ENCODE measurements around the gene TBC1D23. TPM values are rescaled to one million over a fixed set of nuclear protein-coding genes. Genes with fewer than 3 reads are reported as not detected.
"Not testable (repeated sequence)": the region's sequence is repeated elsewhere in the genome, so short reads cannot be mapped to it uniquely, and the experiment has no call there.

TBC1D23 gene
- total RNA-seq, 3 donors from 2014 or later, result 10.5 to 19.0 (median 16.2) TPM

DNA sequence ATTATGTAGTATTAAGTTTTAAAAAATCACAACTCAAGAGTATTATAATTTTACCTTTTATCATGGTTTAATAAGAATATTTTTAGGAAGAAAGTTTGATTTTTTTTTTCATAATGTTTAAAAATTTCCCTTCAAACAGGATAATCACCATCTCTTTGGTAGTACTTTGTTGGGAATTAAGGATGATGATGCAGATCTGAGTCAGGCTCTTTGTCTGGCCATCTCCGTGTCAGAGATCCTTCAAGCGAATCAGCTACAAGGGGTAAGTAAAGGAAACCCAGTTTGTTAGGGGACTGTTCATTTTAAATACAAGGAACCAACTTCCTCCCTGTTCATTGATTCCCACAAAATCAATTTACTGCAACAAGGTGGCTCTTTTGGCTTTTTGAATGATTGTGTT, 37.0 kb downstream of the TBC1D23 start:
- H3K4me3 Mint-ChIP-seq, result no peak overlapping the region
- peaks cover 40% of the 10 kb centered on the region for H3K36me3 Mint-ChIP-seq (ENCODE audit: insufficient read depth)
- no peaks in the 10 kb centered on the region for H3K27me3 Mint-ChIP-seq (ENCODE audit: low read depth)
- DNase-seq (no peak), ATAC-seq (no peak)
- no peaks in the 10 kb centered on the region for H3K4me1 Mint-ChIP-seq (ENCODE audit: low read depth)
- no peaks in the 10 kb centered on the region for H3K9me3 Mint-ChIP-seq

DNA sequence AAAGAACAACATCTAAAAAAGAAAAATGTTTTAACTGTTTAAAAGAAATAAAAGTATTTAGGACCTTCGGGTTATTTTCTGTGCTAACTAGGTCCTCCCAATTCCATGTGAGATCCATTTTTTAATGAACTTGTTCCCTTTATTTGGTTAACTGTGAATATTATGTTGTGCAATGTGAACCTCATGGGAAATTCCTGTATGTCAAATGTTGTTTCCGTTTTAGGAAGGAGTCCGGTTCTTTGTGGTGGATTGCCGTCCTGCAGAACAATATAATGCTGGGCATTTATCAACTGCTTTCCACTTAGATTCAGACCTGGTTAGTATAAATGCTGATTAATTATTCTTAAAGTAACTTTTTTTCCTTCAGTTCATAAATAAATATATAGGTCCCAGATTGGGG, 38.2 kb downstream of the TBC1D23 start:
- H3K27me3 Mint-ChIP-seq (ENCODE audit: low read depth), result no peaks in the 10 kb centered on the region
- ATAC-seq, result no peak
- no peak overlapping the region for H3K4me3 Mint-ChIP-seq
- peaks cover 40% of the 10 kb centered on the region for H3K36me3 Mint-ChIP-seq (ENCODE audit: insufficient read depth)
- H3K4me1 Mint-ChIP-seq (ENCODE audit: low read depth), result no peaks in the 10 kb centered on the region
- H3K9me3 Mint-ChIP-seq, result no peaks in the 10 kb centered on the region
- DNase-seq, result no peak

GRCh38 chr3:100306695-100307094, 45.9 kb downstream of the TBC1D23 start:
- Mint-ChIP-seq H3K9me3 (no peaks in the 10 kb centered on the region), H3K4me1 (ENCODE audit: low read depth) (no peaks in the 10 kb centered on the region), H3K27me3 (ENCODE audit: low read depth) (no peaks in the 10 kb centered on the region), H3K4me3 (no peak overlapping the region), H3K36me3 (ENCODE audit: insufficient read depth) (peaks cover 19% of the 10 kb centered on the region)
- no peak for DNase-seq
- no peak for ATAC-seq

DNA sequence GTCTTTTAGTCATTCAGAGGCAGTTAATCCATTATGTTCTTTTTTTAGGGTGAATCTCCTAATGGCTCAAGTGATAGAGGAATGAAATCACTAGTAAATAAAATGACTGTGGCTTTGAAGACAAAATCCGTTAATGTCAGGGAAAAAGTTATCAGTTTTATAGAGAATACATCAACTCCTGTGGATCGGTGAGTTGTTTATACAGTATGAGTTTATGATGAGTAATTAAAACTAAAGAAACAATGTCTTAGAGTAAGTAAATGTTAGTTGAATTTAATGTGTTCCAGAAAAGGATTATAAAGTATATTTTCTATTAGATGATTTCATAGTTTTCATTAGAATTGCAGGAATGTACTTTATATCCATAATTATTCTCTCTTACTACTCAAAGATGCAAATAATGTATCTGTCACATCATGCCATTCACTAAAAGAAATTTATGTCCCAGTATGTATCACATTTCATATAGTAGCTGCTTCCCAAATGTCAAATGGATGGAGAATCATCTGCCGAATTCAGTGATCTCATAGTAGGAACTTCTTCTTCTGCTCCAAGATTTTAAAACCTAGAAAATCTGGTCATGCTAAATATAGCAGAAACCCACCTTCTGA, 49.7 kb downstream of the TBC1D23 start:
- DNase-seq (no peak), ATAC-seq (no peak)
- Mint-ChIP-seq H3K27me3 (ENCODE audit: low read depth) (no peaks in the 10 kb centered on the region), H3K4me1 (ENCODE audit: low read depth) (no peaks in the 10 kb centered on the region), H3K9me3 (no peaks in the 10 kb centered on the region), H3K36me3 (ENCODE audit: insufficient read depth) (peaks cover 12% of the 10 kb centered on the region), H3K4me3 (no peak overlapping the region)

DNA sequence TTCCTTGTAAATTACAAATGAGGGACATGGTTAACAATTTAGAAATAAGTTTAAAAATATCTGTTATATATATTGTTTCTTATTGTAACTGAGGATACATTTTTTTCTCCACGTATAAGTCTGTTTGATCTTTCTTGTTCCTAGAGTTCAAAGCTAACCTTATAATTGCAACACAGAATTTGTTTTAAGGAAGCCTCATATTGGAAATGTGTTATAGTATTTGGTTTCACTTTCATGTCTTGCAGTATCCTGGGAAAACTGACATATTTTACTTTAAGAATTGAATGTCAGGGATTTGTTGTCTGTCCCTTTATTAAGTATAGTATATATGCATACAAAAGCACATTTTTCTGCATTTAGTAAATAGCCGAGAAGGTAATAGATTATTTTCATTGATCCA, 50.2 kb downstream of the TBC1D23 start:
- H3K4me1 Mint-ChIP-seq (ENCODE audit: low read depth), result no peaks in the 10 kb centered on the region
- no peaks in the 10 kb centered on the region for H3K9me3 Mint-ChIP-seq
- peaks cover 15% of the 10 kb centered on the region for H3K36me3 Mint-ChIP-seq (ENCODE audit: insufficient read depth)

DNA sequence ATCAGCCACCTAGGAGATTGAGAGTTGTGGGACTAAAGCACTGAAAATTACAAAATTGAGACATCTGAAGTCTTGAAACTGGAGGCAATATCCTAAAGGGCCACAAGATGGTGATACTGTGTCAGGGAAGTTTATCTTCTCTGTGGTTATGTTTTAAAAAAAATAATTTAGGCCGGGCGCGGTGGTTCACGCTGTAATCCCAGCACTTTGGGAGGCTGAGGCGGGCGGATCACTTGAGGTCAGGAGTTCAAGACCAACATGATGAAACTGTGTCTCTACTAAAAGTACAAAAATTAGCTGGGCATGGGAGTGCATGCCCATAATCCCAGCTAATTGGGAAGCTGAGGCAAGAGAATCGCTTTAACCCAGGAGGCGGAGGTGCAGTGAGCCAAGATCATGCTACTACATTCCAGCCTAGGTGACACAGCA, 55.9 kb downstream of the TBC1D23 start:
- ATAC-seq, result peak in 1 of 2 donors; percentile 65
- no peaks in the 10 kb centered on the region for H3K27me3 Mint-ChIP-seq (ENCODE audit: low read depth)
- no peak for DNase-seq
- H3K4me1 Mint-ChIP-seq (ENCODE audit: low read depth), result peaks cover 14% of the 10 kb centered on the region
- no peaks in the 10 kb centered on the region for H3K9me3 Mint-ChIP-seq
- peak overlapping the region; percentile 38 for H3K4me3 Mint-ChIP-seq
- peaks cover 9% of the 10 kb centered on the region for H3K36me3 Mint-ChIP-seq (ENCODE audit: insufficient read depth)

More for the DNA sequence above, 50.2 kb downstream of the TBC1D23 start:
- Mint-ChIP-seq H3K4me3 (no peak overlapping the region), H3K27me3 (ENCODE audit: low read depth) (no peaks in the 10 kb centered on the region)
- DNase-seq (no peak), ATAC-seq (no peak)

DNA sequence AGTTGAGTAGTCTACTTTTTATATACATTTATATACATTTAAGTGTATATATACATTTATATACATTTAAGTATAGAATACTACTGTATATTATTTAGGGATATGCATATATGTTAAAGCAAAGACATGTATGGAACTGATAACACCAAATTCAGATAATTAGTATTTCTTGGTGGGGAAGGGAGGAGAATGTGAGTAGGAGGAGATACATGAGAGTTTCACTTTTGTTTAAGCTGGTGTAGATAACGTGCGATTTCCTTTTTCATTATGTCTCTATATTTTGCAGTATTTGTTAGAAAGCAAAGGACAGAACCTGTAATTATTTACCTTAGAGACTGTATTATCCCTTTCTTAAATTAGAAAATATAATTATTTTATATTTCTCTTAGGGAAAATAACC, 57.1 kb downstream of the TBC1D23 start:
- no peaks in the 10 kb centered on the region for H3K27me3 Mint-ChIP-seq (ENCODE audit: low read depth)
- peaks cover 14% of the 10 kb centered on the region for H3K4me1 Mint-ChIP-seq (ENCODE audit: low read depth)
- DNase-seq, result no peak
- H3K36me3 Mint-ChIP-seq (ENCODE audit: insufficient read depth), result peaks cover 9% of the 10 kb centered on the region
- no peak for ATAC-seq
- no peak overlapping the region for H3K4me3 Mint-ChIP-seq
- H3K9me3 Mint-ChIP-seq, result no peaks in the 10 kb centered on the region

DNA sequence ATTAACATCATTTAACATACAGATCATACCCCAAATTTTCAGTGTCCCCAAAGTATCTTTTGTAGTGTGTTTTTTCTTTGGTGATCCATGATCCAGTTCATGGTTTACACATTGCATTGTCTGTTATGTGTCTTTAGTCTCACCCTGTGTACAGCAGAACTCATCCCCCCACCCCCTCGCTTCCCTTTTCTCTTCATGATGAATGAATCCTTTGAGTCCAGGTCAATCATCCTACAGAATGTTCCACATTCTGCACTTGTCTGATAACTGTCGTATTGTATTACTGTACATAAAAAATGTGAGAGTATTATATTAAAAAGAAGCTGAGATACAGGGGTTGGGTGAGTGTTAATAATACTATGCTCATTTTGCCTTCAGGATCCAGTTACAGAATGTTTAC, 59.2 kb downstream of the TBC1D23 start:
- Mint-ChIP-seq H3K4me1 (ENCODE audit: low read depth) (peaks cover 14% of the 10 kb centered on the region), H3K9me3 (no peaks in the 10 kb centered on the region), H3K4me3 (no peak overlapping the region), H3K27me3 (ENCODE audit: low read depth) (no peaks in the 10 kb centered on the region), H3K36me3 (ENCODE audit: insufficient read depth) (peaks cover 9% of the 10 kb centered on the region)
- ATAC-seq (no peak), DNase-seq (no peak)

DNA sequence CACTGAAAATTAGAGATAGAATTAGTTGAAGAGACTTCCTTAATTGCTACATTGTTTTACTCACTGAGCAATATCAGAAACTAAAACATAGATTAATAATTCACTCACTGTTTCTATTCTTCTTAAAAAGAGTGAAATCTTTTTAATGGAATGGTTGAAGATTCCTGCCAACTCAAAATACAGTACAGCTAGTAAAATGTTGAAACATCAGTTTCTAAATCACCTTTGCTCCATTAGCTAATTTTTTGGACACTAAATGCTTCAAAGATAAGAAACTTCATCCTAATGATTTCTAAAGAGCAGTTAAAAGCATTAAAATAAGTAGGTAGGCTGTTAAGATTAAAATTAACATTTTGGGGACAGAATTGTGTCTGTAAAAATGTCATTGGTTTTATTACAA, 63.3 kb downstream of the TBC1D23 start:
- H3K27me3 Mint-ChIP-seq (ENCODE audit: low read depth), result no peaks in the 10 kb centered on the region
- H3K9me3 Mint-ChIP-seq, result peaks cover 4% of the 10 kb centered on the region
- ATAC-seq (no peak), DNase-seq (no peak)
- H3K4me1 Mint-ChIP-seq (ENCODE audit: low read depth), result no peaks in the 10 kb centered on the region
- no peak overlapping the region for H3K4me3 Mint-ChIP-seq
- H3K36me3 Mint-ChIP-seq (ENCODE audit: insufficient read depth), result peaks cover 22% of the 10 kb centered on the region

GRCh38 chr3:100325827-100326226, 65.0 kb downstream of the TBC1D23 start:
- peaks cover 4% of the 10 kb centered on the region for H3K9me3 Mint-ChIP-seq
- H3K4me1 Mint-ChIP-seq (ENCODE audit: low read depth), result no peaks in the 10 kb centered on the region
- H3K36me3 Mint-ChIP-seq (ENCODE audit: insufficient read depth), result peaks cover 16% of the 10 kb centered on the region
- no peak overlapping the region for H3K4me3 Mint-ChIP-seq
- no peak for DNase-seq
- H3K27me3 Mint-ChIP-seq (ENCODE audit: low read depth), result no peaks in the 10 kb centered on the region
- ATAC-seq, result no peak

GRCh38 chr3:100327377-100327776, 66.6 kb downstream of the TBC1D23 start:
- H3K36me3 Mint-ChIP-seq (ENCODE audit: insufficient read depth), result peaks cover 16% of the 10 kb centered on the region
- H3K27me3 Mint-ChIP-seq (ENCODE audit: low read depth); H3K4me3 Mint-ChIP-seq; H3K4me1 Mint-ChIP-seq (ENCODE audit: low read depth); H3K9me3 Mint-ChIP-seq; DNase-seq; ATAC-seq: not testable (repeated sequence)

DNA sequence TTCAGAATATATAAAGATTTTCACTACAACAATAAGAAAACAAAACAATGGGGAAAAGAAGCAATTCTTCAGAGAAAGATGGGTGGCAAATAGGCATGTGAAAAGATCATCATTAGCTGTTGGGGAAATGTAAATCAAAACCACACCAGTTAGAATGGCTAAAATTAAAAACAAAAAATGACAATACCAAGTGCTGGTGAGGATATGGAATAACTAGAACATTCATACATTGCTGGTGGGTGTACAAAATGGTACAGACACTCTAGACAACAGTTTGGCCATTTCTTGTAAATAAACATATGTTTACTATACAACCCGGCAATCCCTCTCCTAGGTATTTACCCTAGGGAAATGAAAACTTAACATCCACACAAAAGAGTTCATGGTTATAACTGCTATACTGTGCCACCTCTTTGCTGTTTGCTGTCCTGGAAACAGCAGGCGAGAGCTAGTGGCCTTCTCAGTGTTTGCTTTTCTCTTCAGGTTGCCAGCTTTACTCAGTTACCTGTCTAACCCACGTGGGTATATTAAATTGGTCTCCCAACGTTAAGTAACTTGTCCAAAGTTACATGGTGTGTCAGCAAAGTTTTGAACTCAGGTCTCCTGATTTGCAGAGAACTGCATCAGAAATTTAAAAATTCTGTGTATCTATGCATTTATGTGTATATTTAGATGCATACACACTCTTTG, 69.2 kb downstream of the TBC1D23 start:
- no peak overlapping the region for H3K4me3 Mint-ChIP-seq
- H3K36me3 Mint-ChIP-seq (ENCODE audit: insufficient read depth), result peaks cover 16% of the 10 kb centered on the region
- no peaks in the 10 kb centered on the region for H3K27me3 Mint-ChIP-seq (ENCODE audit: low read depth)
- no peak for DNase-seq
- H3K9me3 Mint-ChIP-seq, result peaks cover 4% of the 10 kb centered on the region
- H3K4me1 Mint-ChIP-seq (ENCODE audit: low read depth), result peaks cover 10% of the 10 kb centered on the region
- no peak for ATAC-seq

DNA sequence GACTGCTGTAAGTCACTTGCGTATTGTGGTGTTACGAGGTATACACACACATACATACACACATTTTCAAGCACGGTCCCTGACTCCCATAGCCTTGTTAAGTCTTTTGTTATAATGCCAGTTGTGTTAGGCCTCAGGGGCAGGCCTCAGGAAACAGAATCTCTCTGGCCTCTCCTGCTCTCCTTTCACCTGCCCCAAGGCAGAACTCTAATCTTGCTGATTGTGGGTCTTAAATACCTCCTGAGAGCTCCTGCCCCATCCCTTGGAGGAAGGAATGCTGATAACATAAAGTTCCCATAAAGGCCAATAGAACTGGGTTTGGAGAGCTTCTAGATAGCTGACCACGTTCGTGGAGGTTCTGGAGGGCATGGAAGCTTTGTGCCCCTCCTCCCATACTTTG, 69.9 kb downstream of the TBC1D23 start:
- no peak for ATAC-seq
- H3K4me3 Mint-ChIP-seq, result no peak overlapping the region

DNA sequence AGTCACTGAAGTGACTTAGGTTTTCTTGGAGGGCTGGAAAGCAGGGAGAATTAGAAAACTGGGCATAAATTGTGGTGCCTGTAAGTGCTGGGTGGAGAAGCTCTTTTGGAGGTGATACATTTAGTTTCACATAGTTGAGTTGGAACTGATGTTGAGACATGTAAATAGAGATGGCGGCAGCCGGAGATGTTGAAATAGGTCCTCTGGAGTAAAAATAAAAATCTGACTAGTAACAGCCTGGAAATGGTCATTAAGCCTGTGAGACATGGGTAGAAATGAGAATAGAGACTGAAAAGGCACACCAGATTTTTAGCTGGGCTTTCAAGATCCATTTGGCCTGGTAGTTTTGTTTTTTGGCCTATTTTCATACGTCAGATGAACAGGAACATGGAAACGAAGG, 70.9 kb downstream of the TBC1D23 start:
- H3K9me3 Mint-ChIP-seq, result peaks cover 4% of the 10 kb centered on the region
- H3K36me3 Mint-ChIP-seq (ENCODE audit: insufficient read depth), result peaks cover 9% of the 10 kb centered on the region
- DNase-seq, result no peak
- ATAC-seq, result no peak
- no peaks in the 10 kb centered on the region for H3K27me3 Mint-ChIP-seq (ENCODE audit: low read depth)
- no peak overlapping the region for H3K4me3 Mint-ChIP-seq
- peaks cover 24% of the 10 kb centered on the region for H3K4me1 Mint-ChIP-seq (ENCODE audit: low read depth)

More for the DNA sequence above, 69.9 kb downstream of the TBC1D23 start:
- DNase-seq, result no peak
- H3K4me1 Mint-ChIP-seq (ENCODE audit: low read depth), result peaks cover 17% of the 10 kb centered on the region
- H3K36me3 Mint-ChIP-seq (ENCODE audit: insufficient read depth), result peaks cover 14% of the 10 kb centered on the region
- peaks cover 4% of the 10 kb centered on the region for H3K9me3 Mint-ChIP-seq
- H3K27me3 Mint-ChIP-seq (ENCODE audit: low read depth), result no peaks in the 10 kb centered on the region

DNA sequence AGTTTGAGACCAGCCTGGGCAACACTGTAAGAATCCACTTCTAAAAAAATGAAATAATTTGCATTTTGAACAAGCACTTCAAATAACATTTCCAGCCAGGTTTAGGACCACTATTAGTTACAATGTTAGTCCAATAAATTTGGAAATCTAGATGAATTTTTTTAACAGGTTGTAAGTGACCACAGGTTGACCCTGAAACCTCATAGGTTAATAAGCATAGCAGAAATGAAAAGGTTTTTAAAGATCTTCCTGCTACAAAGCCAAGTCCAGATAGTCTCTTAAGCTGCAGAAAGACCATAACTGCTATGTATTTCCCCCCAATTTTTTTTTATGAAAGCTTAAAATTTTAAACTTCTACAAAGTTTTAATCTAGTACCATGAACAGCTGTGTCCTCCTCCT, 72.3 kb downstream of the TBC1D23 start:
- DNase-seq (no peak), ATAC-seq (no peak)
- H3K27me3 Mint-ChIP-seq (ENCODE audit: low read depth), result no peaks in the 10 kb centered on the region
- no peaks in the 10 kb centered on the region for H3K9me3 Mint-ChIP-seq
- no peaks in the 10 kb centered on the region for H3K36me3 Mint-ChIP-seq (ENCODE audit: insufficient read depth)
- H3K4me3 Mint-ChIP-seq, result no peak overlapping the region
- H3K4me1 Mint-ChIP-seq (ENCODE audit: low read depth), result peaks cover 24% of the 10 kb centered on the region
